NCI-H2227 treated with DMSO at 0.1 percent for 48 hours (cell line): ENCODE data around the gene KLHL12.

ENCODE experiments used
- DNase-seq: peaks from one replicate; lab custom pipeline; 2025; lab: John Stamatoyannopoulos, UW

The KLHL12 gene

GRCh38 chr1:202926581-202927491, at the start of gene KLHL12:
KLHL12 (minus strand) TSS chr1:202927234; CDS start chr1:202925162, 2,072 bp downstream.
- peak; percentile 92 for DNase-seq

- no peak for DNase-seq
Measured at GRCh38 chr1:202976633-202977032, 49.6 kb upstream of the KLHL12 start.

- no peak for DNase-seq
Measured at GRCh38 chr1:202974856-202975255, 47.8 kb upstream of the KLHL12 start.

- DNase-seq: no peak
Measured at GRCh38 chr1:202972046-202972445, 45.0 kb upstream of the KLHL12 start.

- peak; percentile 34 for DNase-seq
Measured at GRCh38 chr1:202968895-202969295, 41.9 kb upstream of the KLHL12 start.

- no peak for DNase-seq
Measured at GRCh38 chr1:202968351-202968750, 41.3 kb upstream of the KLHL12 start.

- DNase-seq: no peak
Measured at GRCh38 chr1:202967684-202968281, 40.7 kb upstream of the KLHL12 start.

- DNase-seq: no peak
Measured at GRCh38 chr1:202966006-202966898, 39.2 kb upstream of the KLHL12 start.

GRCh38 chr1:202965422-202965821, 38.4 kb upstream of the KLHL12 start:
- DNase-seq: no peak

GRCh38 chr1:202964791-202965410, 37.9 kb upstream of the KLHL12 start:
- DNase-seq: no peak

- no peak for DNase-seq
Measured at GRCh38 chr1:202961220-202961880, 34.3 kb upstream of the KLHL12 start.

- DNase-seq: no peak
Measured at GRCh38 chr1:202959276-202959620, 32.2 kb upstream of the KLHL12 start.

GRCh38 chr1:202958544-202959275, 31.7 kb upstream of the KLHL12 start:
- no peak for DNase-seq

GRCh38 chr1:202957733-202958543, 30.9 kb upstream of the KLHL12 start, which contains the start of gene ADIPOR1:
ADIPOR1 (minus strand) TSS chr1:202958312; CDS start chr1:202951070, 7,242 bp downstream.
- DNase-seq: peak; percentile 68

- no peak for DNase-seq
Measured at GRCh38 chr1:202956969-202957368, 29.9 kb upstream of the KLHL12 start.

- DNase-seq: no peak
Measured at GRCh38 chr1:202954057-202954745, 27.2 kb upstream of the KLHL12 start.

- DNase-seq: no peak
Measured at GRCh38 chr1:202953392-202953791, 26.4 kb upstream of the KLHL12 start.

GRCh38 chr1:202952818-202953217, 25.8 kb upstream of the KLHL12 start:
- DNase-seq: no peak

- DNase-seq: no peak
Measured at GRCh38 chr1:202952099-202952498, 25.1 kb upstream of the KLHL12 start.
